GM12891 (cell line): ENCODE data around the gene CARD9.

Experiments used
- POLR2A ChIP-seq: IDR thresholded peaks from 2 replicates; pipeline ENCODE4 v1.6.1; 2011; ENCODE audit warnings: low read depth, low read length, control low read depth
- TAF1 ChIP-seq: IDR thresholded peaks from 2 replicates; pipeline ENCODE4 v1.6.1; 2011; ENCODE audit warnings: low read depth, low read length, control low read depth

DNA sequence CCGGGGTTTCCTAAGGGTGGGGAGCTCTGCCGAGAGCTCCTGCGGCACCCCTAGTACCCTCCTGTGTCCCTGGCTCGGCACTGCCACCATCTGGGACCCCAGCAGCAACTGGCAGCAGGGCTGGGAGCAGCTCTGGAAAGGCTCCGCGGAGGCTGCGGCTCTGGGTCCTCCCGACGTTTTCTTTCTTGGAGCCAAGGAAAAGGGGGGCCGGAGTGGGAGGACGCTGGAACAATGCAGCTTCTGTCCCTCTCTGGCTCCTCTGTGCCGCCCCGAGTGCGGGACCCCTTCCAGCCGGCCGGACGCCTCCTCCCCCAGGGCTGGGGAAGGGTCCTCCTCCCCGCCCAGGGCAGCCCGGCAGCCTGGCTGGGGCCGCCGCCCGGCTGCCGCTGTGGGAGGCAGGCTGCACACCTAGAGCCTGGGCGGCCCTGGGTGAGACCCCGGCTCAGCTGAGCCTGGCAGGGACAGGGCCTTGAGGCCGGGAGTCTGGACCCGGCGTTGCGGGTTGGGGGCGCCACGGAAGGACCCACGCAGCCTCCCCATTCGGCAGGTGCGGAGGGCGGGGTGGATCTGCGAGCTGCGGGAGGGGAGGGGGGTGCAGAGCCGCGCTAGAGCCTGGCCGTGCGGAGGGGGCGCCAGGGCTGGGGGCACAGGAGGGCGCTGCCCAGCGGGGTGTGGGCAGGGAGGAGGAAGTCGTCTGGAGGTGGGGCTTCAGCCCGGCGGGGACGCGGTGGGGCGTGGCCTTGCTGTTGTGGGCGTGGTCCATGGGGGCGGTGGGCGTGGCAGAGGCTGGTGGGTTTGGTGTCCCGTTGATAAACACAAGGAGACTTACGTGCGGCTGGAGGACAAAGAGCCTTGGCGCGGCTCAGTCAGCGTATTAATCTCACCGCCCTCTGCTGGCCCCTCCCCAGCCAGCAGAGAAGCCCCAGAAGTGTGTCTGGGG is 31.0 kb downstream of the CARD9 start:
- TF ChIP-seq TAF1 (no peak), POLR2A (no peak)
